AG08395 (cell line): ENCODE measurements around the gene ISLR.

Experiments
- DNase-seq: peaks from one replicate; pipeline ENCODE4 v3.0.0; 2012; ENCODE audit warnings: mixed read lengths, low spot score

ISLR gene

GRCh38 chr15:74213858-74214284 is 40.4 kb downstream of the ISLR start:
- no peak for DNase-seq

GRCh38 chr15:74214324-74215021 is 41.0 kb downstream of the ISLR start:
- no peak for DNase-seq

- DNase-seq: no peak
Observed at GRCh38 chr15:74215958-74216357, 42.4 kb downstream of the ISLR start.

GRCh38 chr15:74216949-74217348 is 43.4 kb downstream of the ISLR start:
- no peak for DNase-seq

- DNase-seq: no peak
Observed at GRCh38 chr15:74217907-74218885, 44.7 kb downstream of the ISLR start.

- DNase-seq: no peak
Observed at GRCh38 chr15:74220475-74221248, 47.2 kb downstream of the ISLR start.

GRCh38 chr15:74221399-74222239 is 48.1 kb downstream of the ISLR start:
- no peak for DNase-seq

- no peak for DNase-seq
Observed at GRCh38 chr15:74222240-74223119, 49.0 kb downstream of the ISLR start.

- DNase-seq: no peak
Observed at GRCh38 chr15:74225928-74226327, 52.4 kb downstream of the ISLR start.
